Left colon (tissue), 2 donors: ENCODE results near the gene RFC1. TPM values are rescaled to one million over a fixed set of nuclear protein-coding genes. Genes with fewer than 3 reads are reported as not detected.

Experiments used
- ATAC-seq: fragments of 200-7000 bp; cut with Tn5 transposase; one replicate; pipeline ENCODE4 v1.9.1; 2020; ENCODE audit warnings: mild to moderate bottlenecking, moderate library complexity
- DNase-seq, 2 donors: peaks; one replicate each; pipeline ENCODE4 v3.0.0-alpha.2; 2020
- intact Hi-C, 2 donors: fragments of 100-400 bp; cut with DNase I in 1 of 2; cut with micrococcal nuclease in 1 of 2; formaldehyde crosslinking; loops; one replicate each; pipeline versions ENCODE4 v1.11.2 to v1.14.0; 2022; cut with DNase I, micrococcal nuclease
- microRNA-seq, 2 donors: library from miRNA; unstranded; fragments of <30 nt; microRNA quantifications; one replicate each; pipeline versions ENCODE4 v1.1.0 to v1.2.0, GENCODE V29; 2020
- total RNA-seq, 2 donors: library from RNA; stranded (reverse); fragmentation: NEBNext Ultra II Directional; extraction: Animal tissue kit (Norgen Biotek cat#: 25700); gene quantifications; one replicate each; pipeline ENCODE4 v1.2.1, GENCODE V29; 2021
- donor health status: DM: no; HTN: no; CAD: no.
- donor health status: DM: yes; HTN: yes; CAD: no.

The RFC1 gene
- total RNA-seq, 2 donors from 2014 or later: 24.0 to 25.2 TPM

GRCh38 chr4:39263895-39264294 lies 102.3 kb downstream of the RFC1 start:
- ATAC-seq (no peak), DNase-seq (no peak)
- intact Hi-C loops: no loop called here

DNA sequence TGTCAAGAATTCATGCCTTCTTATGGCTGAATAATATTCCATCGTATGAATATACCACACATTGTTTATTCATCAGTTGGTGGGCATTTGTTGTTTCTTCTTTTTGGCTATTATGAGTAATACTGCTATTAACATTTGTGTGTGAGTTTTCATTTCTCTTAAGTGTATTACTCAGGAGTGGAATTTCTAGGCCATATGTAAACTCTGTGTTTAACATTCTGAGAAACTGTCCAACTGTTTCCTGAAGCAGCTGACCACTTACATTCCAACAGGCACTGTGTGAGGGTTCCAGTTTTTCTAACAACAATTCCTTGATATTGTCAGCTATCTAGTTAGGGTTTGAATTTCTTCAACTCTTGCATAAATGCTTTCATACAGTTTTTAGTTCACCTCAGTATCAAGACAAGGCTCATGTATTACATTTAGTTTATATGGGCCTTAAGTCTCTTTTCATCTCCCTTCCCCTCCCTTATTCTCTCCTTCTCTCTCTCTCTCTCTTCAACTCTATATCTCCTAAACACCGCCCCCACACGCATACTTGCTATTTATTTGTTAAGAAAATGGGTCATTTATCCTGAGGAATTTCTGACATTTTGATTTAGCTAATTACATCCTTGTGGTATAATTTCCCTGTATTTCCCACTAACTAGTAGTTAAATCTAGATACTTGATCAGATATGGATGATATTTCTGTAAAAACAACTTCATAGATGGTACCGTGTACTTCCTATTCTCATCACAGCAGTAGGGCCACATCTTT lies 106.4 kb downstream of the RFC1 start:
- no peak for ATAC-seq
- intact Hi-C loops: no loop called here

DNA sequence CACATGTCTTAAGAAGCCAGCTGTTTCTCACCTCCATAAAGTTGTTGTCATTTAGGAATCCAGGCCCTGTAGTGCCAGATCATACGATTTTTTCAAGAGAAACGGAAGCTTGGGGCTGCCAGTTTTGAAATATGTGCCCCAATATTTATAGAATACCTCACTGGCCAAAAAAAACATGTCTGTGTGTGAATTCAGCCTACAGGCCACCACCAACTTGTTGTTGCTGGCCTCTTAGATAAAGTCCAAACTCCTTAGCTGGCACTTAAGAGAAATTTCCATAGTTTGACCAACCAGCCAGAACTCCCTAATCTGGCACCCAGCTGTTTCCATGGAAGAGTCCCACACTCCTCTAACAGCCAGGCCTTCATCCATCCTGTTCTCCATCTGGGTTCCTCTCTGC lies 109.7 kb downstream of the RFC1 start:
- no peak for ATAC-seq
- DNase-seq: no peak
- intact Hi-C loops: no loop called here

More for the DNA sequence above, 106.4 kb downstream of the RFC1 start:
- DNase-seq: no peak

DNA sequence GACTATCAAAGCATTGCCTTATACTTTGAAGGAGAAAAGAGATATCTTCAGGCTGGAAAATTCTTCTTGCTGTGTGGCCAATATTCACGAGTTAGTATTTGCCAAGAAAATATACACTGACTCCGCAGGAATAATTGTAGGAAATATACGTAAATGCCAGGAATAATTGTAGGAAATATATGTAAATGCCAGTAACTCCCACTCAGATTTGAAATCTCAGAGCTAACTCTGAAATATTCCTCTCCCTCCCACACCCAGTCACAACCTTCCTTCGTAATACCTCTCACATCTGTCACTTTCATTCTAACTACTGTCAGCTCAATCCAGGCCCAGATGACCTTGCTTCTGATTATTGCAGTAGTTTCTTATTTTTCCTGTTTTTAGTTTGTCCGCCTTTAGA lies 110.3 kb downstream of the RFC1 start:
- intact Hi-C loops: no loop called here
- DNase-seq (no peak), ATAC-seq (no peak)

- intact Hi-C loops: no loop called here
- no peak for DNase-seq
- ATAC-seq: no peak
Measured at GRCh38 chr4:39255266-39255665, 110.9 kb downstream of the RFC1 start.

DNA sequence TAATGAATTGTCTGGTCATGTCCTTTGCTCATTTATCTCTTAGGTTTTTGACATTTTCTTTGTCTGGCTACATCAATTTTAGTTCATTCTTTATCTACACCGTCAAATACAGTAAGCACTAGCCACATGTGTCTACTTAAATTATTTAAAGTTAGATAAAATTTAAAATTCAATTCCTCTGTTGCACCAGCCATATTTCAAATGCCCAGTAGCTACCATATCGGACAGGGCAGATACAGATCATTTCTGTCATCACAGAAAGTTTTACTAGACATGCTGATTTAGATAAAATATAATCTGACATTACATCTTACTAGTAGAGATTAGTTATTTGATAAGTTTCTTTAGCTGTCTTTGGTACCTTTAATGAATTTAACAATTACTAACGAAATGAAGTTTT lies 122.7 kb downstream of the RFC1 start:
- ATAC-seq (no peak), DNase-seq (no peak)
- intact Hi-C loops: no loop called here

Small RNAs within 50 kb of the gene (microRNA-seq; reads per million reads assigned to microRNA genes)
- 0 reads per million in 2 donors for gene MIR5591

Other genes starting within 250 kb of the RFC1 start
- 10 to 100 TPM in 1 of 2 donors, 1 to 10 TPM in 1; 5.8 to 13.0 TPM for gene WDR19, start 183.8 kb downstream of the RFC1 start, total RNA-seq
- gene KLB, start 40.6 kb upstream of the RFC1 start, total RNA-seq: 1 to 10 TPM in 1 of 2 donors, under 1 TPM in 1; 0.64 to 2.3 TPM
- gene RPL9, start 92.6 kb upstream of the RFC1 start, total RNA-seq: 1,000 to 10,000 TPM in 1 of 2 donors, 100 to 1,000 TPM in 1; 939 to 1,067 TPM
- 10 to 100 TPM; 19.0 to 20.0 TPM for gene LIAS, start 92.7 kb upstream of the RFC1 start, total RNA-seq
- 100 to 1,000 TPM; 208 to 303 TPM for gene UGDH, start 161.1 kb upstream of the RFC1 start, total RNA-seq